HG02623 (cell line): Measurements from ENCODE around the gene SNX21.
"Not testable (repeated sequence)": the region's sequence is repeated elsewhere in the genome, so short reads cannot be mapped to it uniquely, and the experiment has no call there.

ENCODE experiments used
- ATAC-seq: cut with Tn5 transposase; IDR thresholded peaks from one replicate; pipeline ENCODE4 v1.9.1; 2021; ENCODE audit warnings: moderate library complexity; ENCODE audit not compliant: unreplicated experiment

SNX21 gene

GRCh38 chr20:45822857-45823256, 10.7 kb upstream of the SNX21 start:
- ATAC-seq = no peak

GRCh38 chr20:45823949-45824835, 9.4 kb upstream of the SNX21 start:
- no peak for ATAC-seq

DNA sequence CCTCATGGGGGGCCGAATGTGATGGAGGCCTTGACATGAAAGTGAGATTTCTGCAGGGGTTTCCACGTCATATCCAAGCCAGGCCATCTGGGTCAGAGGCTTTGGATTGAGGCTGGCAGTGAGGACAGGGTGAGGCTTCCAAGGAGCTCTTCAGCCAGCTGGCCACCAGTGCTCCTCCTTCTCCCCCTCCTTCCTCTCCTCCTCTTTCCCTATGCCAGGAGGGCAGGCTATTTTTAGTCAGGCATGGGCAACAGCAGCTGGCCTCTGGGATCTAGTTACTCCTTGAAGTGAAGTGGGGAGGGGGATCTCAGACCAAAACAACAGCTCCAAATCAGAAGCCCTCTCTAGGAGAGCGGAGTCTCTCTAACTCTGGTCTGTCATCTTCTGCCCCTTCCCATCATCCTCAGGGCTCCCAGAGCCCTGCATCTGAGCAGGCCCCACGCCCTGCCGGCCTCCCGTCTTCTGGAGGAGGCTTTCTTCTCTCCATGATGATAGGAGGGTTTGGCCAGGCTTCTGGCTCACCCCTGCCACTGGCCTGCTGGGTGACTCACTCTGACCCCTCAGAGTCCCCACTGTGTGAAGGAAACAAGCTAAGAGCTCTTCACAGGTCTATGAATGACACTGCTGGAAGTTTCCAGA, 7.1 kb upstream of the SNX21 start:
- no peak for ATAC-seq

DNA sequence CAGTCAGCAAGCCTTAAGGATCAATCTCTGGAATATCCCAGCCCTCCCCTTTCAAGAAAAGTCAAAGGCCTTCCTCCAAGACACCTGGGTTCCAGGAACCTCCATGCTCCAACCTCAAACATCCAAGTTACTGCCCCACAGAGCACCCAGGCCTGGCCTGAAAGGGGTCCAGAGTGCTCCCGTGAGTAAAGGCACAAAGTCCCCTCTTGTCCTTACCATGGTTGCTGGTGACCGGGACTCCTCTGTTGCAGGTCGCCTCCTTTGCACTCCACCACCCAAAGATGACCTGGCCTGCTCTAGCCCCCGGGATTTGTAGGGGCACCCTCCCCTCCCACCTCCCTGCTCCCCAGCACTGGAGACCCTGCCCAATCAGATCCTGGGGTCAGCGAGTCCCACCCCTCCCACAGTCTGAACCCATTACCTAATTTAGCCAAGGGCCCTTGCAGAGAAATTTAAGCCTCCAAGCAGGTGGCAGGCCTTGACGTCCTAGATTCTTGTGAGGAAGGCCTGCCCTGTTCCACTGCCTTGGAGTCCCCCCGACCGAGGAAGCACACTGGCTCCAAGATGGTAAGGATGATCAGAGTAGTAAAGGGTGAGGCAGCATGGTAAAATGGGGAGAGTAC, 6.5 kb upstream of the SNX21 start, which contains the start of gene TNNC2:
TSS of gene TNNC2 (minus strand) at position 283 of the 623 bp plus-strand sequence. CDS start at position 219, 64 bp downstream.
- ATAC-seq = no peak

GRCh38 chr20:45827712-45828111, 5.9 kb upstream of the SNX21 start:
- ATAC-seq = no peak

DNA sequence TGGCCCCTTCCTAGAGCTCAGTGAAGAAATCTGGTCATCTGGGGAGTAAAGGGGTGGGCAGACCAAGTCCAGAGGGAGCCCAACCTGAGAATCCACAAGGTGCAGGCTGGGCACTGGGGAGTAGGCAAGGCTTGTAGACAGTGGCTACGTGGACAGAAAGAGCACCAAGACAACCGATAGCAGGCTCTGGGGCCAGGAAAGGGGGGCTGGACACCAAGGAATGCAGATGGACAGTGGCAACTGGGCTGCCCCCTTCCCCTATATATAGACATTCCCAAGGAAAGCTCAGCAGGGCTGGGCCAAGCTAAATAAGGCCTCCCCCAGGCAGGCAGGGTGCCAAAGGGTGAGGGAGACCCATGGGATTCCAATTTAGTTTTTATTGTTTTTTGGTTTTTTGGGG, 5.0 kb upstream of the SNX21 start:
- ATAC-seq = no peak

GRCh38 chr20:45829673-45830106, 3.9 kb upstream of the SNX21 start:
- ATAC-seq = not testable (repeated sequence)

- ATAC-seq = no peak
Measured at GRCh38 chr20:45832619-45833018, 980 bp upstream of the SNX21 start.

DNA sequence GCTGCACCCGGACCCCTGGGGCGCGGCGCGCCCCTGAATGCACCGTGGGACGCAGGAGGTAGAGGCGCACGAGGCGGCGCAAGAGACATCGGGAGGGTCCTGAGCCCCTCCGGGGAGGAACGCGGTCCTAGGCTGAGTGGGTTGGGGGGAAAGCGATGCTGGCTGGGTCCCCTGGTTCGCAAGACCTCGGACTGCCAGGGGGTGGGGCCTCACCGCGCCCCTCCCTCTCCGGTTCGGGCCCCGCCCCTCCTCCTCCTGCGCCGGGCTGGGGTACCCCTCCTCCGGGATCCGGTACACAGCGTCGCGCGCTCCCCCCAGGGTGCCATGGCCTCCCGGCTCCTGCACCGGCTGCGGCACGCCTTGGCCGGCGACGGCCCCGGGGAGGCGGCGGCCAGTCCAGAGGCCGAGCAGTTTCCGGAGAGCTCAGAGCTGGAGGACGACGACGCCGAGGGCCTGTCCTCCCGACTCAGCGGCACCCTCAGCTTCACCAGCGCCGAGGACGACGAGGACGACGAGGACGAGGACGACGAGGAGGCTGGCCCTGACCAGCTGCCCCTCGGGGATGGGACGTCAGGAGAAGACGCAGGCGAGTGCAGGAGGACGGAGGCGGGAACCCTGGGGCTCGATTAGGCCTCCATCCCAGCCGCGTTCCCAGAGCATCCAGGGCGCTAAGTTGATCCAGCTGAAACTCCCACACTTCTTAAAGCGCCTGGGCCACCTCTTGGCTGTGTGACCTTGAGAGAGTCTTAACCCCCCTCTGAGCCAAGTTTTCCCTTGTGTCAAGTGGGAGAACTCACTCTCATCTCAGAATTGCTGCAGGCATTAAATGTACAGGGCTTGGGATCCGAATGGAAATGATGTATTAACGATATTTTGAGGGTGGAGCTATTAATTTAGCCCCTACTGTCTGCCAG, 541 bp downstream of the SNX21 start:
- no peak for ATAC-seq

GRCh38 chr20:45834797-45835161, 1.2 kb downstream of the SNX21 start:
- no peak for ATAC-seq

GRCh38 chr20:45835329-45835765, 1.7 kb downstream of the SNX21 start:
- no peak for ATAC-seq

DNA sequence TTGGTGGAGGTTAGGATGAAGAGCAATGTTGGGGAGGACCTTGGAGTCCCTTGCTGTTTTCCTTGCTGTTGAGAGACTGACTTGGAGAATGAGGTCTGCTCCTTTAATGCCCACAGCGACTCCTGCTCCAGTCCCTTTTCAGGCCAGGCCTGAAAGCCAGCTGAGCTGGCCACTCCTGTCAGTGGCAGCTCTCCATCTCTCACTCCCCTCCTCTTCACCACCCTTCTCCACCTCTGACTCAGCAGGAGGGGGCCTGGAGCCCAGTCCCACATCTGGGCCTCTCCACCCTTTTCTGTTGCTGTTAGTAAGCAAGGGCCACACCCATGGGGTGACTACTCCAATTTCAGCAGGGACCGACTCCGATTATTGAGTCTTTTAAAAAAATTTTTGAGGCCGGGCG, 2.2 kb downstream of the SNX21 start:
- ATAC-seq = no peak

GRCh38 chr20:45836841-45837240, 3.2 kb downstream of the SNX21 start:
- ATAC-seq = no peak

DNA sequence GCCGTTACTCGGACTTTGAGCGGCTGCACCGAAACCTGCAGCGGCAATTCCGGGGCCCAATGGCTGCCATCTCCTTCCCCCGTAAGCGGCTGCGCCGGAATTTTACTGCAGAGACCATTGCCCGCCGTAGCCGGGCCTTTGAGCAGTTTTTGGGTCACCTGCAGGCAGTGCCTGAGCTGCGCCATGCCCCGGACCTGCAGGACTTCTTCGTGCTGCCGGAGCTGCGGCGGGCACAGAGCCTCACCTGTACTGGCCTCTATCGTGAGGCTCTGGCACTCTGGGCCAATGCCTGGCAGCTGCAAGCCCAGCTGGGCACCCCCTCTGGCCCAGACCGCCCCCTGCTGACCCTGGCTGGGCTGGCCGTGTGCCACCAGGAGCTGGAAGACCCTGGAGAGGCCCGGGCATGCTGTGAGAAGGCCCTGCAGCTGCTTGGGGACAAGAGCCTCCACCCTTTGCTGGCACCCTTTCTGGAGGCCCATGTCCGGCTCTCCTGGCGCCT, 7.2 kb downstream of the SNX21 start:
- ATAC-seq = no peak

DNA sequence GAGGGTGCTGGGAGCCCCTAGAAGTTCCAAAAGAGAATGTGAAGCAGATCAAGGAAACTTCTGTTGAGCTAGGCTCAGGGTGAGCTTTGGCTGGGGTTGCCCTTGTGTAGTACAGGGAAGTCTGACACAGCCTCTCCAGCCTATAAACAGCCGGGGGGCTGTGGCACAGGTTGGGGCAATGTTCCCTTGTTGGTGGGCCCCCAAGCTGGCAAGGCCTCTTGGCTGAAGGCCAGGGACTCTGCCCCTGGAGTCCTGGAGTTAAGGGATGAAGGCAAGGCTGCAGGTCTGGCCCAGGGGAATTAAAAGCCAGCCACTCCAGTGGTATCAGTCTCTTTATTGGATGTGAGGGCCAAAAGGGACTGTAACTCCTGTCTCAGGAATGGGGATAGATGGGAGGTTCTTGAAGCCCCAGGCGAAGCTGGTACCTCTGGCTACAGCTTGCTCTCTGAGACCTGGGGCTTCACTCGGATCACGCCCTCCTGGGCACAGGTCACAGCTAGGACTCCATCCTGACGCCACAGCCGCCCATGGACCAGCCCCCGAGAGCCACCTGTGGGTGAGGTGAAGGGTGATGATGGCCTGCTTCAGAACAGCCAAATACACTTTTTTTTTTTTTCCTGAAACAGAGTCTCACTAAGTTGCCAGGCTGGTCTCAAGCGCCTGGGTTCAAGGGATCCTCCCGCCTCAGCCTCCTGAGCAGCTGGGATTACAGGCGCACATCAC, 8.0 kb downstream of the SNX21 start:
- ATAC-seq = no peak

DNA sequence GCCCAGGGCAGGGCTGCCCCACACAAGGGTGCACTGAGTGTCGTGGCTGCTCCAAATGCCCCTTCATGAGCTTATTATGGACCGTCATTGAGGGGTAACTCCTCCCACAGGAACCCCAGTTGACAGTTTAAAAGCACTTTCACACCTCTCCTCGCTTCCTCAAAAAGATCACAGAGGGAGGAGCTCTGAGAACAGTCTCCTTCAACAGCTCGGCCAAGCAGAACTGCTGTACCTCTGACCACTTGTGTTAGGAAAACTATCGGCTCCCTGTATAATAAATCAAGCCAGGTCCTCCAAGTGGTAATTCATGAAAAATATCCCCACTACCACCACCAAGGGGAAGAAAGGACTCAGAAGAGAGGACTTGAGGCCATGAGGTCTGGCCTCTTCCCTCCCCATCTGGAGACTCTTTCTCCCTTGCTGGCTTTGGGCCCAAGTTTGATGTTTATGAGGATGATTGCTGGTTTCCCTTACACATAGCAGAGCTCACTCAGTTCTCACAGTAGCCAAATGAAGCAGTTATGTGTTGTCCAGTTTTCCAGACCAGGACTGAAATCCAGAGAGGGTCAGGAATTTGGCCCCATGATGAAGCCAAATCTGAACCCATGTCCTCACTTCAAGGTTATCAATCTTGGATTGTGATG, 8.7 kb downstream of the SNX21 start:
- no peak for ATAC-seq

DNA sequence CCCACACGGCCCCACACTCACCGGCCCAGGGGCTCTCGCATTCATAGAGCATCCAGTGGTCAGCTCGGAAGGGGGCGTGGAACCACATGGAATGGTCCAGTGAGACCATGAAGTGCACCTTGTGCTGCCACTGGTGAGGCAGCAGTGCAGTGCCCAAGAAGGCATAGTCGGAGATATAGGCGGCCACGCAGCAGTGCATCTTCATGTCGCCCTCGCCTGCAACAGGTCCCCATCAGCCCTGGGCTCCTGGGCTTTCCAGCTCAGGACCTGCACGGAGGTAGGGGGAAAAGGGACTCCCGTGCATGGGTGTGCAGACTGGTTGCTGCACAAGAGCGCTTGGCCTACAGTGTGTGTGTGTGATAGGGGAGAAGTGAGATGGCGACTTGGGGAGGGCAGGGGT, 9.9 kb downstream of the SNX21 start:
- ATAC-seq = no peak

DNA sequence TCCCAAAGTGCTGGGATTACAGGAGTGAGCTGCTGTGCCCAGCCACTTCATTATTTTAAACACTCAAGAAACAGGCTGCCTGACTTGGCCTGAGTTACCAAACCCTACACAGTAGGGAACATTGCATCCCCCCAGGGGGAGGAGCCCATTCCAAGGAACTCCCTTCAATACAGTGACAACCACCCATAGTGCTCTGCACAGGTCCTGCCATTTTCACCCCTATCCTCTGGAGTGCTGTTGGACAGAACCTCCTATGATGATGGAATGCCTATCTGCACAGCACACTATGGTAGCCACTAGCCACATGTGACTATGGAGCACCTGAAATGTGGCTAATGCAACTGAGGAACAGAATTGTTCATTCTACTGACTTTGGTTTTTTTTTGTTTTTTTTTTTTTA, 11.9 kb downstream of the SNX21 start:
- ATAC-seq = no peak

DNA sequence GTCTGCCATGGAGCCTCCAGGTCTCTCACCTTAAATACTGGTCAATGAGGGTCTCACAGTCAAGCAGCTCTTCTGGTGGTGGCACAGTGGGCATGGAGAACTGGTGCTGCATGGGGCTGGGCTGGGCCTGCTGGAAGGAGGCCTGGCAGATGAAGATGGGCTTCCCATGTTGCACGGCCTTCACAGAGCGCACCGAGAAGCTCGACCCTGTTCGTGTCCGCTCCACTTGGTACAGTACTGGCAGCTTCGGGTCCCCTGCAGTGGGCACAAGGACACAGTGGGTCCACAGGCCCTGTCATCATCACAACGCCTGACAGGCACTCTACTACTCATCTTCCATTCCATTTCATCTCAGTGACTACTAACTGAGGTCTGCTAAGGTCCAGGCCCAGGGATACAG, 14.8 kb downstream of the SNX21 start:
- no peak for ATAC-seq
